HEK293T (cell line): Measurements from ENCODE around the gene SCAF8.

ENCODE experiments used
- BHLHE40 ChIP-seq: fragments of 450-650 bp; IDR thresholded peaks from 2 replicates; pipeline ENCODE4 v1.6.1; 2016; ENCODE audit warnings: mild to moderate bottlenecking, moderate library complexity, borderline replicate concordance
- CTBP1 ChIP-seq: fragments of 450-650 bp; IDR thresholded peaks from 2 replicates; pipeline ENCODE4 v1.6.1; 2016; ENCODE audit warnings: borderline replicate concordance
- ELF4 ChIP-seq: fragments of 450-650 bp; IDR thresholded peaks from 2 replicates; pipeline ENCODE4 v1.6.1; 2017; ENCODE audit warnings: antibody characterized with exemption
- FOXA1 ChIP-seq: fragments of 450-650 bp; IDR thresholded peaks from 2 replicates; pipeline ENCODE4 v1.6.1; 2016; ENCODE audit warnings: mild to moderate bottlenecking
- FOXK2 ChIP-seq: fragments of 450-650 bp; IDR thresholded peaks from 2 replicates; pipeline ENCODE4 v1.6.1; 2016; ENCODE audit warnings: mild to moderate bottlenecking
- FOXM1 ChIP-seq: fragments of 450-650 bp; IDR thresholded peaks from 2 replicates; pipeline ENCODE4 v1.6.1; 2017; ENCODE audit warnings: mild to moderate bottlenecking, borderline replicate concordance
- HDGF ChIP-seq: fragments of 450-650 bp; IDR thresholded peaks from 2 replicates; pipeline ENCODE4 v1.6.1; 2017; ENCODE audit warnings: antibody characterized with exemption, borderline replicate concordance
- L3MBTL2 ChIP-seq: fragments of 450-650 bp; conservative IDR thresholded peaks from 2 replicates; pipeline ENCODE4 v1.6.1; 2016; ENCODE audit warnings: mild to moderate bottlenecking
- NFRKB ChIP-seq: fragments of 450-650 bp; IDR thresholded peaks from 2 replicates; pipeline ENCODE4 v1.6.1; 2016; ENCODE audit warnings: mild to moderate bottlenecking, moderate library complexity
- PKNOX1 ChIP-seq: fragments of 450-650 bp; IDR thresholded peaks from 2 replicates; pipeline ENCODE4 v1.6.1; 2016
- SP1 ChIP-seq: fragments of 450-650 bp; IDR thresholded peaks from 2 replicates; pipeline ENCODE4 v1.6.1; 2017
- SUZ12 ChIP-seq: fragments of 450-650 bp; IDR thresholded peaks from 2 replicates; pipeline ENCODE4 v1.6.1; 2016; ENCODE audit warnings: mild to moderate bottlenecking
- TARDBP ChIP-seq: fragments of 450-650 bp; IDR thresholded peaks from 2 replicates; pipeline ENCODE4 v1.6.1; 2016
- ZNF384 ChIP-seq: fragments of 450-650 bp; IDR thresholded peaks from 2 replicates; pipeline ENCODE4 v1.6.1; 2016

- TF ChIP-seq ZNF384, result no peak
- no peak for TF ChIP-seq FOXM1
- TF ChIP-seq FOXK2, result no peak
- TF ChIP-seq SUZ12, result no peak
- TF ChIP-seq CTBP1, result no peak
- TF ChIP-seq L3MBTL2, result no peak
- TF ChIP-seq PKNOX1, result no peak
- no peak for TF ChIP-seq SP1
- TF ChIP-seq BHLHE40, result no peak
- TF ChIP-seq HDGF, result no peak
- no peak for TF ChIP-seq TARDBP
- no peak for TF ChIP-seq ELF4
- no peak for TF ChIP-seq NFRKB
- TF ChIP-seq FOXA1, result no peak
Observed at GRCh38 chr6:154745243-154745642, 12.0 kb downstream of the SCAF8 start.
